ENCODE results near the gene CCDC91. TPM values are rescaled to one million over a fixed set of nuclear protein-coding genes. Genes with fewer than 3 reads are reported as not detected.

CCDC91 gene
- total RNA-seq, 1 donor from 2014 or later = 51.3 TPM

DNA sequence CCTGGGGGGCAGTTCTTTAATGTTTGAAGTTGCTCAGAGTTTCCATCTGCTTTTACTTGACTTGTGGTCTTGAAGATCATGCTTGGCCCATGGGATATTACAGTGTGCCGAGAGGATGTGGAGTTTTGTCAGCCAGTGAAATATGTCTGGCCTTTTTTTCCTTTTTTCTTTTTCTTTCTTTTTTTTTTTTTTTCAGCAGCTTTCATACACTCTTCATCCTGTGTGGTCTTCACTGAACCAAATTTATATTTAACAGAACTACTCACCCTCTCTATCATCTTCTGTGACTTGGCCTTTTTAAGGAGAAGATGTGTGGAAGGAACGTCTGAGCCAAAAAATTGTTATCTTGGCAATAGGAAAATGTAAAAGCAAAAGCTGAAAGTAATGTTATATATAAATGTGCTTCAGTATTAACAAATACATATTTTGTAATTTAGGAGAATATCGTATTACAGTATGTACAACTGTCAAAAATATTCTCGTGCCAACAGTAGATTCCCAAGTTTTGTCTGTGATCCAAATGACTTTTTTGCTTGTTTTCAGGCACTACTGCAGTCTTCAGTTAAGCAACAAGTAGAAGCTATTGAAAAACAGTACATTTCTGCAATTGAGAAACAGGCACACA is 200.6 kb downstream of the CCDC91 start:
- H3K4me3 Mint-ChIP-seq (ENCODE audit: low read depth) = no peak overlapping the region

DNA sequence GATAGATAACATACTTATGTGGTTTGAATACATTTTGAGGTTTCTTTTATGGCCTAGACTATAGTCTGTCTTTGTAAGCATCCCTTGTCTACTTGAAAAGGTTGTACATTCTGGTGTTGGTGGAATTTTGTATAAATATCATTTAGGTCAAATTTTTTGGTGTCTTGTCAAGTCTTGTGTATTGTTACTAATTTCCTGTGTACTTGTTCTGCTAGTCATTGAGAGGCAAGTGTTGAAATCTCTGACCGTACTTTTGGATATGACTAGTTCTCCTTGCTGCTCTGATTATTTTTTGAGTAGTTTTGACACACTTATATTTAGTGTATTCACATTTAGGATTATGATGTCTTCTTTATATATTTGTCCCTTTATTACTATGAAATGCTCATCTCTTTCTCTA is 219.6 kb downstream of the CCDC91 start:
- Mint-ChIP-seq H3K9me3 (ENCODE audit: low read depth) (no peaks in the 10 kb centered on the region), H3K27me3 (no peaks in the 10 kb centered on the region), H3K4me3 (ENCODE audit: low read depth) (no peak overlapping the region)

More for the DNA sequence above, 200.6 kb downstream of the CCDC91 start:
- Mint-ChIP-seq H3K36me3 (ENCODE audit: insufficient read depth) (peaks cover 35% of the 10 kb centered on the region), H3K27ac (no peak overlapping the region), H3K27me3 (no peaks in the 10 kb centered on the region), H3K4me1 (ENCODE audit: low read depth) (peaks cover 4% of the 10 kb centered on the region), H3K9me3 (ENCODE audit: low read depth) (peaks cover 22% of the 10 kb centered on the region)
- no peak for DNase-seq (ENCODE audit: low spot score, unreplicated experiment)
- TF ChIP-seq, protein P1, sequence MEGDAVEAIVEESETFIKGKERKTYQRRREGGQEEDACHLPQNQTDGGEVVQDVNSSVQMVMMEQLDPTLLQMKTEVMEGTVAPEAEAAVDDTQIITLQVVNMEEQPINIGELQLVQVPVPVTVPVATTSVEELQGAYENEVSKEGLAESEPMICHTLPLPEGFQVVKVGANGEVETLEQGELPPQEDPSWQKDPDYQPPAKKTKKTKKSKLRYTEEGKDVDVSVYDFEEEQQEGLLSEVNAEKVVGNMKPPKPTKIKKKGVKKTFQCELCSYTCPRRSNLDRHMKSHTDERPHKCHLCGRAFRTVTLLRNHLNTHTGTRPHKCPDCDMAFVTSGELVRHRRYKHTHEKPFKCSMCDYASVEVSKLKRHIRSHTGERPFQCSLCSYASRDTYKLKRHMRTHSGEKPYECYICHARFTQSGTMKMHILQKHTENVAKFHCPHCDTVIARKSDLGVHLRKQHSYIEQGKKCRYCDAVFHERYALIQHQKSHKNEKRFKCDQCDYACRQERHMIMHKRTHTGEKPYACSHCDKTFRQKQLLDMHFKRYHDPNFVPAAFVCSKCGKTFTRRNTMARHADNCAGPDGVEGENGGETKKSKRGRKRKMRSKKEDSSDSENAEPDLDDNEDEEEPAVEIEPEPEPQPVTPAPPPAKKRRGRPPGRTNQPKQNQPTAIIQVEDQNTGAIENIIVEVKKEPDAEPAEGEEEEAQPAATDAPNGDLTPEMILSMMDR (IDR thresholded peaks at IDR 0.05; ENCODE audit: unreplicated experiment) = no peak

DNA sequence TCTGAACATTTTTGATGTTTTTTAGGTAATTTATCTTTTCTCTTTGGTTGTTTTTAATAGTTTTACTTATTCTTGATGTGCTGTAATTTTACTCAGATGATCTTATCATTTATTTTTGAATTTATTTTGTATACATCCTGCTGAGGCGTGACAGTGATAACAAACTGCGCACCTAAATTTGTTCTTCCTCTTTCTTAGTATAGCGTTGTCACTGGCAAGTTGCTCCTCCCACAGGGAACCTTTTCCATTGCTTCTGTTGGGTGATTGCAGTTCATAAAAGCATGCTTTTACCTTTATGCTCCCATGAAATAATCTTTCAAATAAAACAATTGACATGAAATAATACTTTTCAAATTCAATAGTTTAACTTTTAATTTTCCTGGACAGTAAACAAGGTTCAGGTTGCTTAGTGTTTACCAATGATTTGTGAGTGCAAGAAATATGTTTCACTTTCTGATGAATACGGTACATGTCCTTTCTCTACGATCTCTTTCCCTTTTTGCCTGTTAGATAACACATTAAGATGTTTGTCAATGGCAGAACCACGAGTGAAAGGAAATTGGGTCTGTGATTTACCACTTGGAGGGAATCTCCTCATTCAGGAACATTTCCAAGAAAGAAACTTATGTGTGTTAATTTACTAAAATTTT is 223.3 kb downstream of the CCDC91 start:
- no peaks in the 10 kb centered on the region for H3K4me1 Mint-ChIP-seq (ENCODE audit: low read depth)
- H3K27ac Mint-ChIP-seq = no peak overlapping the region
- no peaks in the 10 kb centered on the region for H3K27me3 Mint-ChIP-seq
- H3K36me3 Mint-ChIP-seq (ENCODE audit: insufficient read depth) = peaks cover 14% of the 10 kb centered on the region
- no peaks in the 10 kb centered on the region for H3K9me3 Mint-ChIP-seq (ENCODE audit: low read depth)
- DNase-seq (ENCODE audit: low spot score, unreplicated experiment) = no peak
- TF ChIP-seq, protein P1 (IDR thresholded peaks at IDR 0.05; ENCODE audit: unreplicated experiment) = no peak
- no peak overlapping the region for H3K4me3 Mint-ChIP-seq (ENCODE audit: low read depth)

More for the DNA sequence above, 219.6 kb downstream of the CCDC91 start:
- H3K27ac Mint-ChIP-seq = no peak overlapping the region
- no peak for DNase-seq (ENCODE audit: low spot score, unreplicated experiment)
- H3K36me3 Mint-ChIP-seq (ENCODE audit: insufficient read depth) = peaks cover 21% of the 10 kb centered on the region
- no peaks in the 10 kb centered on the region for H3K4me1 Mint-ChIP-seq (ENCODE audit: low read depth)
- TF ChIP-seq, protein P1 (IDR thresholded peaks at IDR 0.05; ENCODE audit: unreplicated experiment) = no peak

DNA sequence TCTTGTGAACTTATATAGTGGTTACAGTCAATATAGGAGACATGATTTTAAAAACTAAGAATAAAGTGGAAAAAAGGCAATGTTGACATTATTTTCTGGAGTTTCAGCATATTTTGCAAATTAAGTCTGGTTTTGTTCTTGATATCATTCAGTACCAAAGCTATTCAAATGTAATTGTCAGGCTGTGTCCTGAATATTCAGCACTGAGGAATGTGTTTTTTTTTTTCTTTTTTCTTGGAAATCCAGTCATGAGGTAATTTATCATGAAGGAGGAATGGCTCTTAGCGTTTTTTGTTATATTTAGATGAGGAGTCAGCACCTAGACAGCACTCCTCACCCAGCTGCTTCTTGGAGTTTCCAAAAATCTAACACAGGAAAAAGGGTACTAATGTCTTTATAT is 225.5 kb downstream of the CCDC91 start:
- DNase-seq (ENCODE audit: low spot score, unreplicated experiment) = no peak

DNA sequence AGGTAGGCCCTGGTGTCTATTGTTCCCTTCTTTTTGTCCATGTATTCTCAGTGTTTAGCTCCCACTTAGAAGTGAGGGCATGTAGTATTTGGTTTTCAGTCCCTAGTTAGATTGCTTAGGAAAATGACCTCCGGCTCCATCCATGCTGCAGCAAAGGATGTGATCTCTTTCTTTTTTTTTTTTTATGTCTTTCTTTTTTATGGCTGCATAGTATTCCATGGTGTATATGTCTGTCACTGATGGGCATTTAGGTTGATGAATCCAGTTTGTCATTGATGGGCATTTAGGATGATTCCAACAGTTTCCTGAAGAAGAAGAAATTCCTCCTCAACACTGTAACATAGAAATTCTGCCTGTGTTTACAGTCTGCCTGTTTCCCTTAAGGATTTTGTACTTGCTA is 231.1 kb downstream of the CCDC91 start:
- peaks cover 6% of the 10 kb centered on the region for H3K36me3 Mint-ChIP-seq (ENCODE audit: insufficient read depth)
- no peak overlapping the region for H3K4me3 Mint-ChIP-seq (ENCODE audit: low read depth)
- H3K4me1 Mint-ChIP-seq (ENCODE audit: low read depth) = peaks cover 8% of the 10 kb centered on the region
- H3K27me3 Mint-ChIP-seq = no peaks in the 10 kb centered on the region
- DNase-seq (ENCODE audit: low spot score, unreplicated experiment) = no peak
- H3K9me3 Mint-ChIP-seq (ENCODE audit: low read depth) = peaks cover 7% of the 10 kb centered on the region
- no peak overlapping the region for H3K27ac Mint-ChIP-seq
- TF ChIP-seq, protein P1 (IDR thresholded peaks at IDR 0.05; ENCODE audit: unreplicated experiment) = no peak

More for the DNA sequence above, 225.5 kb downstream of the CCDC91 start:
- Mint-ChIP-seq H3K27me3 (no peaks in the 10 kb centered on the region), H3K4me3 (ENCODE audit: low read depth) (no peak overlapping the region), H3K4me1 (ENCODE audit: low read depth) (no peaks in the 10 kb centered on the region), H3K9me3 (ENCODE audit: low read depth) (no peaks in the 10 kb centered on the region), H3K36me3 (ENCODE audit: insufficient read depth) (peaks cover 15% of the 10 kb centered on the region), H3K27ac (no peak overlapping the region)
- TF ChIP-seq, protein P1 (IDR thresholded peaks at IDR 0.05; ENCODE audit: unreplicated experiment) = no peak

All from progenitor cell of endocrine pancreas (in vitro differentiated cells).